PC-3 (cell line): ENCODE results near the gene ATP6V0E1. TPM values are rescaled to one million over a fixed set of nuclear protein-coding genes. Genes with fewer than 3 reads are reported as not detected.

Experiments
- ATAC-seq: fragments of 200-7000 bp; cut with Tn5 transposase; 2 replicates; pipeline ENCODE4 v1.9.1; 2020; ENCODE audit warnings: mild to moderate bottlenecking, moderate library complexity
- BruUV-seq: library from RNA; stranded (reverse); fragments of 400-500 nt; replicated peaks from 2 replicates; lab custom pipeline; 2021; lab: Mats Ljungman, UMichigan
- CTCF ChIA-PET: fragments of 300-600 bp; sonication (Branson Sonifier 250); formaldehyde crosslinking; loops from one replicate; lab custom pipeline; 2022; ENCODE audit warnings: antibody characterized with exemption; lab: Charles Lee
- POLR2A ChIA-PET: fragments of 300-600 bp; sonication (Branson Sonifier 250); formaldehyde crosslinking; loops from one replicate; lab custom pipeline; 2022; ENCODE audit warnings: antibody characterized with exemption; ENCODE audit not compliant: unreplicated experiment; lab: Charles Lee
- DNase-seq: peaks from one replicate; pipeline ENCODE4 v3.0.0-alpha.2; 2015
- H2AFZ ChIP-seq: fragments of 300-600 bp; sonication (generic); 2 replicates; pipeline ENCODE4 v1.6.0; 2016; ENCODE audit warnings: antibody characterized with exemption, low read length
- H3F3A ChIP-seq: fragments of 300-600 bp; sonication (generic); one replicate; pipeline ENCODE4 v1.6.0; 2017; ENCODE audit warnings: antibody characterized with exemption, low read length, control low read depth, mild to moderate bottlenecking; ENCODE audit not compliant: unreplicated experiment
- H3K27ac ChIP-seq: fragments of 300-600 bp; sonication (generic); 2 replicates; pipeline ENCODE4 v1.5.1; 2016; ENCODE audit warnings: mild to moderate bottlenecking, low read length
- H3K27me3 ChIP-seq: fragments of 300-600 bp; sonication (generic); 2 replicates; pipeline ENCODE4 v1.6.1; 2016; ENCODE audit warnings: low read length, mixed read lengths
- H3K36me3 ChIP-seq: fragments of 300-600 bp; sonication (generic); 2 replicates; pipeline ENCODE4 v1.6.1; 2016; ENCODE audit warnings: low read depth, mixed run types, low read length, mixed read lengths
- H3K4me1 ChIP-seq: fragments of 300-600 bp; sonication (generic); 2 replicates; pipeline ENCODE4 v1.5.1; 2016; ENCODE audit warnings: low read length; ENCODE audit not compliant: insufficient read depth
- H3K4me2 ChIP-seq: fragments of 300-600 bp; sonication (generic); 2 replicates; pipeline ENCODE4 v1.6.0; 2016; ENCODE audit warnings: low read length
- H3K4me3 ChIP-seq: fragments of 300-600 bp; sonication (generic); 2 replicates; pipeline ENCODE4 v1.5.1; 2016; ENCODE audit warnings: mild to moderate bottlenecking, low read length, mixed read lengths
- H3K79me2 ChIP-seq: fragments of 300-600 bp; sonication (generic); 2 replicates; pipeline ENCODE4 v1.6.1; 2017; ENCODE audit warnings: low read length, mixed read lengths
- H3K9ac ChIP-seq: fragments of 300-600 bp; sonication (generic); 2 replicates; pipeline ENCODE4 v1.6.0; 2016; ENCODE audit warnings: mild to moderate bottlenecking, low read length
- H3K9me2 ChIP-seq: fragments of 300-600 bp; sonication (generic); replicated peaks from 2 replicates; pipeline ENCODE4 v1.6.1; 2016; ENCODE audit warnings: mixed run types, low read length, mixed read lengths
- H3K9me3 ChIP-seq: fragments of 300-600 bp; sonication (generic); 2 replicates; pipeline ENCODE4 v1.6.1; 2016; ENCODE audit warnings: low read length, mixed read lengths
- H4K20me1 ChIP-seq: fragments of 300-600 bp; sonication (generic); 2 replicates; pipeline ENCODE4 v1.6.1; 2016; ENCODE audit warnings: low read length, mixed read lengths
- EZH2 ChIP-seq: fragments of 300-600 bp; sonication (generic); IDR thresholded peaks from one replicate; pipeline ENCODE4 v1.6.1; 2017; ENCODE audit warnings: antibody characterized with exemption, mild to moderate bottlenecking, low read length; ENCODE audit not compliant: unreplicated experiment
- EZH2phosphoT487 ChIP-seq: fragments of 300-600 bp; sonication (generic); IDR thresholded peaks from 2 replicates; pipeline ENCODE4 v1.6.1; 2018; ENCODE audit warnings: mild to moderate bottlenecking, antibody characterized with exemption, low read length, borderline replicate concordance
- intact Hi-C: fragments of 100-400 bp; cut with micrococcal nuclease; formaldehyde crosslinking; loops from 2 replicates; pipeline ENCODE4 v1.9.0; 2023
- total RNA-seq: library from RNA; depleted of rRNA; stranded (reverse); fragments of >200 nt; gene quantifications from 2 replicates; pipeline ENCODE4 v1.2.3, GENCODE V29; 2014
- TF ChIP-seq, protein P1 (sequence below): fragments of 300-600 bp; sonication (generic); conservative IDR thresholded peaks from 2 replicates; pipeline ENCODE4 v1.5.1; 2017; ENCODE audit warnings: antibody characterized with exemption, low read depth, mild to moderate bottlenecking, low read length

The ATP6V0E1 gene
- total RNA-seq, 1 experiment from 2014 or later: 154 TPM

DNA sequence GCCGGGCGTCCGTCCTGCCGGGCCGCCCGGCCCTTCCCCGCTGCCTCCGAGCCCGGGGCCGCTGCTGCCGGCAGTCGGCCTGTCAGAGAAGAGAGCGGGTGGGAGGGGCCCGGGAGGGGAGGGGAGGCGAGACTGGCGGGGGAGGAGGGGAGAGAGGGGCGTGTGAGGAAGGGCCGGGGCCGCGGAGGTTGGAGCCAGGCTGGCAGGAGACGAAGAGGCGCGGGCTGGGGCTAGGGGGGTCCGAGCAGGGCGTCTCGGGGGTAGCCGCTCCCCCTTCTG is 73.2 kb downstream of the ATP6V0E1 start:
- H3K79me2 ChIP-seq: no peaks in the 10 kb centered on the region
- H3K9me2 ChIP-seq: no peaks in the 10 kb centered on the region
- H3K9me3 ChIP-seq: no peaks in the 10 kb centered on the region
- peak overlapping the region; percentile 31; the same call in 1 of the 2 replicates for H3K27ac ChIP-seq
- TF ChIP-seq, protein P1, sequence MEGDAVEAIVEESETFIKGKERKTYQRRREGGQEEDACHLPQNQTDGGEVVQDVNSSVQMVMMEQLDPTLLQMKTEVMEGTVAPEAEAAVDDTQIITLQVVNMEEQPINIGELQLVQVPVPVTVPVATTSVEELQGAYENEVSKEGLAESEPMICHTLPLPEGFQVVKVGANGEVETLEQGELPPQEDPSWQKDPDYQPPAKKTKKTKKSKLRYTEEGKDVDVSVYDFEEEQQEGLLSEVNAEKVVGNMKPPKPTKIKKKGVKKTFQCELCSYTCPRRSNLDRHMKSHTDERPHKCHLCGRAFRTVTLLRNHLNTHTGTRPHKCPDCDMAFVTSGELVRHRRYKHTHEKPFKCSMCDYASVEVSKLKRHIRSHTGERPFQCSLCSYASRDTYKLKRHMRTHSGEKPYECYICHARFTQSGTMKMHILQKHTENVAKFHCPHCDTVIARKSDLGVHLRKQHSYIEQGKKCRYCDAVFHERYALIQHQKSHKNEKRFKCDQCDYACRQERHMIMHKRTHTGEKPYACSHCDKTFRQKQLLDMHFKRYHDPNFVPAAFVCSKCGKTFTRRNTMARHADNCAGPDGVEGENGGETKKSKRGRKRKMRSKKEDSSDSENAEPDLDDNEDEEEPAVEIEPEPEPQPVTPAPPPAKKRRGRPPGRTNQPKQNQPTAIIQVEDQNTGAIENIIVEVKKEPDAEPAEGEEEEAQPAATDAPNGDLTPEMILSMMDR: no peak
- TF ChIP-seq EZH2phosphoT487 (no peak), EZH2 (no peak)
- H3K4me2 ChIP-seq: peak overlapping the region; percentile 88
- H3K4me1 ChIP-seq: peaks cover 11% of the 10 kb centered on the region
- CTCF ChIA-PET: interaction anchor here (1.0 to 1.1 kb wide), 2 partner anchors 73 to 78 kb away, joined by 4 to 5 read pairs; partner anchors contain the start of gene ATP6V0E1
- BruUV-seq: no TSS peak
- POLR2A ChIA-PET: no interaction called here
- intact Hi-C loops: loop anchor here (1.0 to 5.0 kb wide), 4 partner anchors 39 to 148 kb away; partner anchors contain the start of gene BNIP1
- no peaks in the 10 kb centered on the region for H3K36me3 ChIP-seq
- no peaks in the 10 kb centered on the region for H3F3A ChIP-seq
- no peaks in the 10 kb centered on the region for H4K20me1 ChIP-seq
- no peaks in the 10 kb centered on the region for H3K27me3 ChIP-seq
- H2AFZ ChIP-seq: peak overlapping the region; percentile 98
- H3K4me3 ChIP-seq: peak overlapping the region; percentile 79
- DNase-seq: no peak
- H3K9ac ChIP-seq: peak overlapping the region; percentile 67
- peak; percentile 58 for ATAC-seq

DNA sequence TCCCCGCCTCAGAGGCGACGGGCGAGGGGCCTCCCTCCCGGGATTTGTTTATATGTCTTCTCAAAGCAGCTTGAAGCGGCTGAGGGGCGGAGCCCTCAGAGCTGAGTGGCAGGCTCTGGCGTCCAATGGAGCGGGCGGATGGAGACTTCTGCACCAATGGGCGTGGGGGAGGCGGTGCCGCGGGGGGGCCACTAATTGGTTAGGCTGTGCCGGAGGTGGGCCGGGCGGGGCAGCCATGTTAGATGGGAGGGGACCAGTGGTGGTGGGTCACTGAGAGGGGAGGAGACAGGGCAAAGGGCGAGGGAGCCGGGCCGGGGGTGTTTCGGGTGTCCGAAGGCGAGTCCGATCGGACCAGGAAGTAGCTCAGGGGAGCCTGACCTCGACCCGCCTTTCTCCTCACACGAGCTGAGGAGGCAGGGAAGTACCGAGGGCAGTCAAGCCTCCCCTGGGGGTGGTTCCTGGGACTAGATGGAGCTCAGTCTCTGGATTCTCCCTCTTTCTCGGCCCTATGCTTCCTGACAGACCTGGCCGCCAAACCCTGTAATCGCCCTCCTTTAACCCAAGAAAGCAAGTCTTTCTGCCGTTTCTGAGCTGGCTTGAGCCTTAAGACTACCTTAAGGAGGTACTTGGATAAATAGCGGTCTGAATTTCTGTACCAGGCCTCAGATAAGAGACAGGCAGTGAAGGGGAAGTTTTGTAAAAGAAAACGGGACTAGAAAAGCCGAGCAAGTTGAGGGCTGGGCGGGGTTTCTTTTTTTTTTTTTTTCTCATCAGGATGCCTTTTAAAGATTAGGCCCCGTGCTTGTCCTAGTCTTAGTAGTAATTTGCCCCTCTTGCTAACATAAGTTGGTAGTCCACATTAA is 73.7 kb downstream of the ATP6V0E1 start:
- TF ChIP-seq, protein P1: no peak
- no peak for TF ChIP-seq EZH2
- TSS peak; percentile 77 for BruUV-seq
- H3K27ac ChIP-seq: peak overlapping the region; percentile 42
- H3K36me3 ChIP-seq: no peaks in the 10 kb centered on the region
- H3K9me3 ChIP-seq: no peaks in the 10 kb centered on the region
- H3F3A ChIP-seq: no peaks in the 10 kb centered on the region
- ATAC-seq (peak; percentile 88), DNase-seq (peak; percentile 98)
- H3K9ac ChIP-seq: peak overlapping the region; percentile 71
- no peaks in the 10 kb centered on the region for H3K9me2 ChIP-seq
- H3K4me1 ChIP-seq: peaks cover 6% of the 10 kb centered on the region; the same call in 1 of the 2 replicates
- CTCF ChIA-PET: interaction anchor here (1.0 to 1.1 kb wide), 2 partner anchors 74 to 78 kb away, joined by 4 to 5 read pairs; partner anchors contain the start of gene ATP6V0E1
- peak overlapping the region; percentile 88 for H3K4me2 ChIP-seq
- no peaks in the 10 kb centered on the region for H4K20me1 ChIP-seq
- peak overlapping the region; percentile 79 for H3K4me3 ChIP-seq
- H3K27me3 ChIP-seq: no peaks in the 10 kb centered on the region
- POLR2A ChIA-PET: interaction anchor here (0.6 kb wide), 2 partner anchors 272 to 531 kb away, joined by 3 read pairs; no protein-coding TSS in a partner anchor
- no peaks in the 10 kb centered on the region for H3K79me2 ChIP-seq
- intact Hi-C loops: loop anchor here (1.0 to 5.0 kb wide), 4 partner anchors 40 to 147 kb away; partner anchors contain the start of gene BNIP1
- H2AFZ ChIP-seq: peak overlapping the region; percentile 98

DNA sequence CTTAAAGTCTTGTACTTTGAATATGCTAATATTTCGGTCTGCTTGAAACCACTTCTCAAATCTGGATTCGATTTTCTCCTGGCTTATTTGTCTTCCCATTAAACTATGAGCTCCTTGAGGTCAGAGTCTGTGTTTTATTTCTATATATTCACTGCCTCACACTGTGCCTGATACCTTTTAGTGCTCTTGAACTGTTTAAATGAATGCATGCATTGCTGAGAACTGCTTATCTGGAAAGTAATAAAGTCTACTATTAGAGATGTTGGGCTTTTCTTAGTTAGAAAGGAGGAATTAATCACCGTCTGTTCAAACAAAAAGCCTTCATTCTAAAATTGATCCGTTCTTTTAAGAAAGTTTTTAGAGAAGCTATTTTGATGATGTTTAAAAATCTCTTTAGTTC is 78.6 kb downstream of the ATP6V0E1 start:
- DNase-seq (no peak), ATAC-seq (no peak)
- intact Hi-C loops: no loop called here
- Histone ChIP-seq H3K36me3 (no peaks in the 10 kb centered on the region), H4K20me1 (no peaks in the 10 kb centered on the region), H2AFZ (no peak overlapping the region), H3K4me1 (no peaks in the 10 kb centered on the region; the same call in 1 of the 2 replicates), H3K4me3 (no peak overlapping the region), H3K9me2 (no peaks in the 10 kb centered on the region), H3K27ac (no peak overlapping the region), H3K79me2 (no peaks in the 10 kb centered on the region), H3K9ac (no peak overlapping the region), H3K9me3 (no peaks in the 10 kb centered on the region), H3K4me2 (no peak overlapping the region), H3K27me3 (no peaks in the 10 kb centered on the region), H3F3A (no peaks in the 10 kb centered on the region)
- no TSS peak for BruUV-seq
- CTCF ChIA-PET: interaction anchor here (0.6 kb wide), 1 partner anchor 83 kb away, joined by 3 read pairs; no protein-coding TSS in a partner anchor
- POLR2A ChIA-PET: no interaction called here
- TF ChIP-seq, protein P1: no peak
- no peak for TF ChIP-seq EZH2
- TF ChIP-seq EZH2phosphoT487: no peak
